SK-N-SH (cell line): Measurements from ENCODE around the gene HDAC4. TPM values are rescaled to one million over a fixed set of nuclear protein-coding genes. Genes with fewer than 3 reads are reported as not detected.

Experiments used
- CTCF ChIA-PET: fragments of 300-600, 350-600 bp; formaldehyde crosslinking; extraction: SDS; loops from one replicate; lab custom pipeline; 2021; lab: Yijun Ruan, JAX
- POLR2A ChIA-PET: fragments of 350-600 bp; sonication (Branson Sonifier 250); formaldehyde crosslinking; extraction: SDS; loops from one replicate; lab custom pipeline; 2020; ENCODE audit warnings: antibody characterized with exemption, inconsistent platforms; lab: Yijun Ruan, JAX
- DNase-seq: peaks from one replicate; pipeline ENCODE4 v3.0.0; 2012
- H2AFZ ChIP-seq: fragments of 200-600 bp; sonication (generic); 2 replicates; pipeline ENCODE4 v1.8.1; 2016; ENCODE audit warnings: antibody characterized with exemption, mild to moderate bottlenecking, low read depth
- H3F3A ChIP-seq: fragments of 200-600 bp; sonication (generic); replicated peaks from 2 replicates; pipeline ENCODE3; 2016; ENCODE audit warnings: antibody characterized with exemption, mild to moderate bottlenecking; ENCODE audit not compliant: insufficient read depth
- H3K27ac ChIP-seq, 2 experiments: fragments of 200-500 bp in 1 of 2; fragments of 200-600 bp in 1 of 2; sonication (Bioruptor generic) in 1 of 2; sonication (generic), shearing (Covaris generic) in 1 of 2; 2 replicates each; pipeline versions ENCODE4 v1.5.1 to v1.6.1; 2014 to 2016; ENCODE audit warnings: low read depth in 2 of 2, inconsistent platforms in 1 of 2, low read length in 1 of 2, mild to moderate bottlenecking in 1 of 2, mixed read lengths in 1 of 2
- H3K27me3 ChIP-seq: fragments of 200-600 bp; sonication (generic), shearing (Covaris generic); 2 replicates; pipeline ENCODE4 v1.6.1; 2016; ENCODE audit warnings: mixed run types; ENCODE audit not compliant: insufficient read depth
- H3K36me3 ChIP-seq, 2 experiments: fragments of 200-500 bp in 1 of 2; fragments of 200-600 bp in 1 of 2; sonication (Bioruptor generic) in 1 of 2; sonication (generic) in 1 of 2; replicated peaks in 1 of 2; 2 replicates each; pipeline versions ENCODE3 to v1.5.1; 2014 to 2016; ENCODE audit warnings: low read length in 1 of 2, mild to moderate bottlenecking in 1 of 2; ENCODE audit not compliant: insufficient read depth in 2 of 2, control insufficient read depth in 1 of 2
- H3K4me1 ChIP-seq, 2 experiments: fragments of 200-500 bp in 1 of 2; fragments of 200-600 bp in 1 of 2; sonication (Bioruptor generic) in 1 of 2; sonication (generic), shearing (Covaris generic) in 1 of 2; 2 replicates each; pipeline versions ENCODE4 v1.5.1 to v1.6.1; 2014 to 2016; ENCODE audit warnings: low read depth in 1 of 2, low read length in 1 of 2, mixed run types in 1 of 2; ENCODE audit not compliant: insufficient read depth in 2 of 2, control insufficient read depth in 1 of 2
- H3K4me2 ChIP-seq: fragments of 200-600 bp; sonication (generic), shearing (Covaris generic); 2 replicates; pipeline ENCODE4 v1.6.1; 2017; ENCODE audit warnings: mixed run types
- H3K4me3 ChIP-seq, 2 experiments: fragments of 200-500 bp in 1 of 2; fragments of 200-600 bp in 1 of 2; sonication (Bioruptor generic) in 1 of 2; sonication (generic), shearing (Covaris generic) in 1 of 2; 2 replicates each; pipeline versions ENCODE4 v1.5.1 to v1.8.1; 2014 to 2016; ENCODE audit warnings: low read depth in 2 of 2, inconsistent platforms in 1 of 2, low read length in 1 of 2, mild to moderate bottlenecking in 1 of 2, mixed read lengths in 1 of 2, moderate library complexity in 1 of 2
- H3K79me2 ChIP-seq: fragments of 200-600 bp; sonication (generic); 2 replicates; pipeline ENCODE4 v1.8.1; 2017; ENCODE audit warnings: mild to moderate bottlenecking; ENCODE audit not compliant: insufficient read depth
- H3K9ac ChIP-seq: fragments of 200-600 bp; sonication (generic); 2 replicates; pipeline ENCODE4 v1.6.1; 2017; ENCODE audit warnings: mixed run types
- H3K9me2 ChIP-seq: fragments of 200-600 bp; sonication (generic); 2 replicates; pipeline ENCODE4 v1.6.1; 2017; ENCODE audit warnings: mixed run types
- H3K9me3 ChIP-seq: fragments of 200-600 bp; sonication (generic); 2 replicates; pipeline ENCODE4 v1.6.1; 2017; ENCODE audit warnings: mixed run types, mild to moderate bottlenecking, moderate library complexity
- H4K20me1 ChIP-seq: fragments of 200-600 bp; sonication (generic); 2 replicates; pipeline ENCODE4 v1.6.1; 2017; ENCODE audit warnings: mild to moderate bottlenecking, mixed run types; ENCODE audit not compliant: insufficient read depth
- CHD2 ChIP-seq: fragments of 150-350 bp; IDR thresholded peaks from 2 replicates; pipeline ENCODE4 v1.6.1; 2018; ENCODE audit warnings: low read length; ENCODE audit not compliant: partially characterized antibody
- CTCF ChIP-seq: fragments of 200-600 bp; sonication (generic); IDR thresholded peaks from 2 replicates; pipeline ENCODE4 v1.6.1; 2017; ENCODE audit warnings: antibody characterized with exemption, mild to moderate bottlenecking, moderate library complexity
- ELF1 ChIP-seq: IDR thresholded peaks from 2 replicates; pipeline ENCODE4 v1.4.0; 2012
- FOSL2 ChIP-seq: IDR thresholded peaks from 2 replicates; pipeline ENCODE4 v1.4.0; 2012; ENCODE audit warnings: low read depth, mild to moderate bottlenecking, moderate library complexity, borderline replicate concordance
- FOXM1 ChIP-seq: IDR thresholded peaks from 2 replicates; pipeline ENCODE4 v1.4.0; 2012; ENCODE audit warnings: low read depth, mild to moderate bottlenecking
- GABPA ChIP-seq: IDR thresholded peaks from 2 replicates; pipeline ENCODE4 v1.4.0; 2012; ENCODE audit warnings: low read depth, mild to moderate bottlenecking
- GATA2 ChIP-seq: sonication (generic); formaldehyde crosslinking; IDR thresholded peaks from 2 replicates; pipeline ENCODE4 v1.5.0; 2020; ENCODE audit warnings: mild to moderate bottlenecking, missing genetic modification reagents
- NRF1 ChIP-seq: IDR thresholded peaks from 2 replicates; pipeline ENCODE4 v1.6.1; 2012; ENCODE audit warnings: low read depth, mild to moderate bottlenecking, low read length
- POLR2AphosphoS5 ChIP-seq: IDR thresholded peaks from 2 replicates; pipeline ENCODE4 v1.6.1; 2012; ENCODE audit warnings: low read depth, low read length
- RAD21 ChIP-seq: IDR thresholded peaks from 2 replicates; pipeline ENCODE4 v1.6.1; 2012; ENCODE audit warnings: mild to moderate bottlenecking, low read length
- RCOR1 ChIP-seq: fragments of 150-350 bp; IDR thresholded peaks from 2 replicates; pipeline ENCODE4 v1.6.1; 2017; ENCODE audit warnings: antibody characterized with exemption, low read length
- REST ChIP-seq: IDR thresholded peaks from 2 replicates; pipeline ENCODE4 v1.6.1; 2012; ENCODE audit warnings: mild to moderate bottlenecking, low read depth, low read length, moderate library complexity
- RFX5 ChIP-seq: IDR thresholded peaks from 2 replicates; pipeline ENCODE4 v1.6.1; 2012; ENCODE audit warnings: mild to moderate bottlenecking, improper control_type of control experiment, low read length
- RXRA ChIP-seq: IDR thresholded peaks from 2 replicates; pipeline ENCODE4 v1.4.0; 2012; ENCODE audit warnings: low read depth, mild to moderate bottlenecking, borderline replicate concordance
- SMC3 ChIP-seq: IDR thresholded peaks from 2 replicates; pipeline ENCODE4 v1.6.1; 2012; ENCODE audit warnings: low read depth, low read length, improper control_type of control experiment
- TAF1 ChIP-seq: IDR thresholded peaks from 2 replicates; pipeline ENCODE4 v1.6.1; 2012; ENCODE audit warnings: low read depth, mild to moderate bottlenecking, low read length, moderate library complexity, borderline replicate concordance
- WGBS: methylation state at CpG from one replicate; pipeline ENCODE4 v1.1.6; 2017; ENCODE audit warnings: low lambda C conversion rate; 5-methylcytosine and 5-hydroxymethylcytosine counted together
- polyA plus RNA-seq, 3 experiments: library from polyadenylated mRNA; depleted of rRNA; stranded (reverse); fragments of >200 nt; gene quantifications; 2 replicates each; pipeline ENCODE4 v1.2.3, GENCODE V29; 2012
- TF ChIP-seq, protein P1 (sequence below): IDR thresholded peaks from 2 replicates; pipeline ENCODE4 v1.4.0; 2012; ENCODE audit warnings: low read depth, borderline replicate concordance
- TF ChIP-seq, protein P2 (sequence below): fragments of 150-350 bp; IDR thresholded peaks from 2 replicates; pipeline ENCODE4 v1.6.1; 2017; ENCODE audit warnings: antibody characterized with exemption, low read length, low read depth, borderline replicate concordance
- TF ChIP-seq, protein P3 (sequence below): IDR thresholded peaks from 2 replicates; pipeline ENCODE4 v1.4.0; 2012; ENCODE audit warnings: low read depth
- TF ChIP-seq, protein P4 (sequence below): IDR thresholded peaks from 2 replicates; pipeline ENCODE4; 2012

The HDAC4 gene
- polyA plus RNA-seq, 1 of the 3 experiments (the other 2 are of a cell fraction): 5.5 TPM

GRCh38 chr2:239006622-239007285 is 394.1 kb downstream of the HDAC4 start:
- H3K27ac ChIP-seq: no peak overlapping the region
- no peaks in the 10 kb centered on the region for H3F3A ChIP-seq
- no peak overlapping the region for H2AFZ ChIP-seq
- WGBS: 43% methylated on average over 10 of the region's 10 CpGs
- H3K9ac ChIP-seq: no peak overlapping the region
- DNase-seq: no peak
- no peaks in the 10 kb centered on the region for H3K9me2 ChIP-seq
- H3K4me1 ChIP-seq: peaks cover 0 to 6% of the 10 kb centered on the region in 2 experiments; a peak in 1 of 4 replicates
- H3K79me2 ChIP-seq: no peaks in the 10 kb centered on the region
- H3K9me3 ChIP-seq: no peaks in the 10 kb centered on the region
- POLR2A ChIA-PET: no interaction called here
- H3K4me2 ChIP-seq: no peak overlapping the region
- H3K36me3 ChIP-seq: no peaks in the 10 kb centered on the region
- no peak overlapping the region for H3K4me3 ChIP-seq
- no peaks in the 10 kb centered on the region for H3K27me3 ChIP-seq
- TF ChIP-seq, protein P1, sequence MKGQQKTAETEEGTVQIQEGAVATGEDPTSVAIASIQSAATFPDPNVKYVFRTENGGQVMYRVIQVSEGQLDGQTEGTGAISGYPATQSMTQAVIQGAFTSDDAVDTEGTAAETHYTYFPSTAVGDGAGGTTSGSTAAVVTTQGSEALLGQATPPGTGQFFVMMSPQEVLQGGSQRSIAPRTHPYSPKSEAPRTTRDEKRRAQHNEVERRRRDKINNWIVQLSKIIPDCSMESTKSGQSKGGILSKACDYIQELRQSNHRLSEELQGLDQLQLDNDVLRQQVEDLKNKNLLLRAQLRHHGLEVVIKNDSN: no peak
- CTCF ChIA-PET: no interaction called here
- no peaks in the 10 kb centered on the region for H4K20me1 ChIP-seq

DNA sequence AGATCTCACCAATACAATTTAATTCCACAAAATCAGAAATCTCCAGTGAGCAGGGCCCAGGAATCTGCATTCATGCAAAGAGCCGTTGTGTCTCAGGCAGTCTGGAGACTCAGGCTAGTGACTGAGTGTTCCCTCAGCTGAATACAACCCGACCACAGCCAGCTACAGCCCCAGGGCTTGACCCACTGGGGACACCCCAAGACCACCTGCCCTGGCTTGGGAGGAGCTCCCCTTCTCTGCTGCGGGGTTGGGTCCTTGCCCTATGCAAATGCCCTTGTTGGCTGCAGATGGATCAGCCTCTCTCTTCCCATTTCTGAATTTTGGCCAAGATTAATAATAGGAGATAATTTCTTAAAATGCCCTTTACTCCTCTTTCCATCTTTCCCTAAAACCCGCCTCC is 395.2 kb downstream of the HDAC4 start:
- no peaks in the 10 kb centered on the region for H4K20me1 ChIP-seq
- TF ChIP-seq RCOR1 (no peak), GABPA (no peak), SMC3 (no peak), CTCF (no peak), GATA2 (CRISPR knock-in tag) (no peak), ELF1 (no peak), REST (no peak), FOSL2 (no peak), FOXM1 (no peak), RAD21 (no peak), RXRA (no peak), POLR2AphosphoS5 (no peak), NRF1 (no peak), TAF1 (no peak), CHD2 (no peak), RFX5 (no peak)
- TF ChIP-seq, protein P2, sequence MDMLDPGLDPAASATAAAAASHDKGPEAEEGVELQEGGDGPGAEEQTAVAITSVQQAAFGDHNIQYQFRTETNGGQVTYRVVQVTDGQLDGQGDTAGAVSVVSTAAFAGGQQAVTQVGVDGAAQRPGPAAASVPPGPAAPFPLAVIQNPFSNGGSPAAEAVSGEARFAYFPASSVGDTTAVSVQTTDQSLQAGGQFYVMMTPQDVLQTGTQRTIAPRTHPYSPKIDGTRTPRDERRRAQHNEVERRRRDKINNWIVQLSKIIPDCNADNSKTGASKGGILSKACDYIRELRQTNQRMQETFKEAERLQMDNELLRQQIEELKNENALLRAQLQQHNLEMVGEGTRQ: no peak
- TF ChIP-seq, protein P3, sequence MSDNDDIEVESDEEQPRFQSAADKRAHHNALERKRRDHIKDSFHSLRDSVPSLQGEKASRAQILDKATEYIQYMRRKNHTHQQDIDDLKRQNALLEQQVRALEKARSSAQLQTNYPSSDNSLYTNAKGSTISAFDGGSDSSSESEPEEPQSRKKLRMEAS: no peak
- TF ChIP-seq, protein P4, sequence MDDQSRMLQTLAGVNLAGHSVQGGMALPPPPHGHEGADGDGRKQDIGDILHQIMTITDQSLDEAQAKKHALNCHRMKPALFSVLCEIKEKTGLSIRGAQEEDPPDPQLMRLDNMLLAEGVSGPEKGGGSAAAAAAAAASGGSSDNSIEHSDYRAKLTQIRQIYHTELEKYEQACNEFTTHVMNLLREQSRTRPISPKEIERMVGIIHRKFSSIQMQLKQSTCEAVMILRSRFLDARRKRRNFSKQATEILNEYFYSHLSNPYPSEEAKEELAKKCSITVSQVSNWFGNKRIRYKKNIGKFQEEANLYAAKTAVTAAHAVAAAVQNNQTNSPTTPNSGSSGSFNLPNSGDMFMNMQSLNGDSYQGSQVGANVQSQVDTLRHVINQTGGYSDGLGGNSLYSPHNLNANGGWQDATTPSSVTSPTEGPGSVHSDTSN: no peak

More for the DNA sequence above, 395.2 kb downstream of the HDAC4 start:
- ChIA-PET CTCF (no interaction called here), POLR2A (no interaction called here)
- Histone ChIP-seq H3K79me2 (no peaks in the 10 kb centered on the region), H2AFZ (no peak overlapping the region), H3K9ac (no peak overlapping the region), H3K9me2 (no peaks in the 10 kb centered on the region), H3K27ac (no peak overlapping the region), H3K4me1 (peaks cover 0 to 6% of the 10 kb centered on the region in 2 experiments; a peak in 1 of 4 replicates), H3K27me3 (no peaks in the 10 kb centered on the region), H3K9me3 (no peaks in the 10 kb centered on the region), H3F3A (no peaks in the 10 kb centered on the region), H3K36me3 (no peaks in the 10 kb centered on the region), H3K4me2 (no peak overlapping the region), H3K4me3 (no peak overlapping the region)
- DNase-seq: no peak
- 42% methylated on average over 3 of the region's 4 CpGs for WGBS
